HG02588 (cell line): ENCODE data around the gene RABL2B.

Source experiments
- ATAC-seq: cut with Tn5 transposase; IDR thresholded peaks from one replicate; pipeline ENCODE4 v1.9.1; 2021; ENCODE audit warnings: mild to moderate bottlenecking, moderate library complexity; ENCODE audit not compliant: unreplicated experiment

Gene RABL2B

GRCh38 chr22:50738649-50739227 is 44.7 kb downstream of the RABL2B start:
- no peak for ATAC-seq

- no peak for ATAC-seq
These were observed 45.4 kb downstream of the RABL2B start, which contains the start of gene ACR for GRCh38 chr22:50737728-50738648. ACR (plus strand) TSS chr22:50738204; CDS start chr22:50738236, 32 bp downstream.

- no peak for ATAC-seq
These were observed 47.8 kb downstream of the RABL2B start for GRCh38 chr22:50735739-50736030.

GRCh38 chr22:50734986-50735738 is 48.3 kb downstream of the RABL2B start:
- no peak for ATAC-seq

- ATAC-seq = no peak
These were observed 49.1 kb downstream of the RABL2B start for GRCh38 chr22:50734343-50734771.

GRCh38 chr22:50733521-50734342 is 49.7 kb downstream of the RABL2B start:
- ATAC-seq = no peak

- ATAC-seq = no peak
These were observed 50.8 kb downstream of the RABL2B start for GRCh38 chr22:50732681-50733080.

- no peak for ATAC-seq
These were observed 51.4 kb downstream of the RABL2B start for GRCh38 chr22:50731811-50732624.

- no peak for ATAC-seq
These were observed 52.3 kb downstream of the RABL2B start for GRCh38 chr22:50730941-50731661.

GRCh38 chr22:50730013-50730891 is 53.2 kb downstream of the RABL2B start:
- ATAC-seq = no peak

GRCh38 chr22:50729391-50730012 is 53.9 kb downstream of the RABL2B start:
- no peak for ATAC-seq

GRCh38 chr22:50728523-50728931 is 54.9 kb downstream of the RABL2B start:
- ATAC-seq = no peak

- no peak for ATAC-seq
These were observed 55.5 kb downstream of the RABL2B start for GRCh38 chr22:50727678-50728522.

GRCh38 chr22:50726643-50727340 is 56.6 kb downstream of the RABL2B start:
- ATAC-seq = no peak

- no peak for ATAC-seq
These were observed 57.8 kb downstream of the RABL2B start for GRCh38 chr22:50725597-50725996.

- ATAC-seq = no peak
These were observed 58.8 kb downstream of the RABL2B start for GRCh38 chr22:50724616-50725015.
